Astrocyte (in vitro differentiated cells and primary cell): ENCODE results near the gene CHAT. TPM values are rescaled to one million over a fixed set of nuclear protein-coding genes. Genes with fewer than 3 reads are reported as not detected.

Experiments
- DNase-seq: peaks from one replicate; pipeline ENCODE4 v3.0.0-alpha.2; 2010; ENCODE audit warnings: low read depth
- FAIRE-seq: peaks from 2 replicates; lab custom pipeline; 2011; peaks lifted over from hg19 to GRCh38; lab: Jason Lieb, UNC
- H2AFZ ChIP-seq: 2 replicates; pipeline ENCODE4 v1.6.0; 2012; ENCODE audit warnings: low read depth, low read length, inconsistent platforms
- H3K27ac ChIP-seq: 2 replicates; pipeline ENCODE4 v1.5.1; 2011; ENCODE audit warnings: low read depth, low read length, inconsistent platforms
- H3K27me3 ChIP-seq: 2 replicates; pipeline ENCODE4 v1.6.0; 2011; ENCODE audit warnings: low read length, inconsistent platforms; ENCODE audit not compliant: insufficient read depth
- H3K36me3 ChIP-seq: 2 replicates; pipeline ENCODE4 v1.5.1; 2011; ENCODE audit warnings: low read length, inconsistent platforms; ENCODE audit not compliant: insufficient read depth
- H3K4me1 ChIP-seq: 2 replicates; pipeline ENCODE4 v1.5.1; 2011; ENCODE audit warnings: low read length, inconsistent platforms; ENCODE audit not compliant: insufficient read depth
- H3K4me2 ChIP-seq: 2 replicates; pipeline ENCODE4 v1.6.0; 2012; ENCODE audit warnings: low read length, inconsistent platforms
- H3K4me3 ChIP-seq: 2 replicates; pipeline ENCODE4 v1.5.1; 2011; ENCODE audit warnings: low read depth, mild to moderate bottlenecking, low read length, inconsistent platforms; ENCODE audit not compliant: insufficient read depth
- H3K79me2 ChIP-seq: 2 replicates; pipeline ENCODE4 v1.6.0; 2012; ENCODE audit warnings: mild to moderate bottlenecking, low read length, inconsistent platforms; ENCODE audit not compliant: insufficient read depth
- H3K9ac ChIP-seq: 2 replicates; pipeline ENCODE4 v1.6.0; 2012; ENCODE audit warnings: mild to moderate bottlenecking, low read length, inconsistent platforms
- H3K9me3 ChIP-seq: 2 replicates; pipeline ENCODE4 v1.5.1; 2012; ENCODE audit warnings: low read depth, mild to moderate bottlenecking, low read length, inconsistent platforms; ENCODE audit not compliant: insufficient read depth
- H4K20me1 ChIP-seq: 2 replicates; pipeline ENCODE4 v1.6.0; 2012; ENCODE audit warnings: low read length, inconsistent platforms; ENCODE audit not compliant: insufficient read depth
- H3K27ac Mint-ChIP-seq: one replicate; pipeline ENCODE4 v1.8.0; 2021; ENCODE audit warnings: mild to moderate bottlenecking, mixed read lengths; ENCODE audit not compliant: unreplicated experiment
- H3K27me3 Mint-ChIP-seq: one replicate; pipeline ENCODE4 v1.8.0; 2021; ENCODE audit warnings: low read depth, mixed read lengths; ENCODE audit not compliant: unreplicated experiment
- H3K36me3 Mint-ChIP-seq: one replicate; pipeline ENCODE4 v1.8.0; 2021; ENCODE audit warnings: low read depth, mixed read lengths; ENCODE audit not compliant: unreplicated experiment
- H3K4me1 Mint-ChIP-seq: one replicate; pipeline ENCODE4 v1.8.0; 2021; ENCODE audit warnings: low read depth, mixed read lengths; ENCODE audit not compliant: unreplicated experiment
- H3K4me3 Mint-ChIP-seq: one replicate; pipeline ENCODE4 v1.8.0; 2021; ENCODE audit warnings: mild to moderate bottlenecking, moderate library complexity, mixed read lengths; ENCODE audit not compliant: unreplicated experiment
- H3K9me3 Mint-ChIP-seq: one replicate; pipeline ENCODE4 v1.8.0; 2021; ENCODE audit warnings: mild to moderate bottlenecking, mixed read lengths; ENCODE audit not compliant: unreplicated experiment
- CTCF ChIP-seq: IDR thresholded peaks from 2 replicates; pipeline ENCODE4 v1.5.1; 2011; ENCODE audit warnings: low read depth, mild to moderate bottlenecking, inconsistent platforms, low read length, moderate library complexity; ENCODE audit not compliant: insufficient read depth
- EZH2 ChIP-seq: IDR thresholded peaks from 2 replicates; pipeline ENCODE4 v1.6.1; 2012; ENCODE audit warnings: mild to moderate bottlenecking, low read length, inconsistent platforms; ENCODE audit not compliant: insufficient read depth
- total RNA-seq: library from RNA; stranded (reverse); gene quantifications from 2 replicates; pipeline ENCODE4 v1.2.1, GENCODE V29; 2021

CHAT gene
- total RNA-seq, 1 donor from 2014 or later: 1.00 TPM

GRCh38 chr10:49627038-49627437 lies 13.2 kb downstream of the CHAT start:
- TF ChIP-seq CTCF (no peak), EZH2 (no peak)
- Mint-ChIP-seq H3K4me1 (no peaks in the 10 kb centered on the region), H3K9me3 (peaks cover 4% of the 10 kb centered on the region)

GRCh38 chr10:49627644-49628247 lies 13.9 kb downstream of the CHAT start:
- H3K27ac Mint-ChIP-seq: no peak overlapping the region
- peaks cover 39% of the 10 kb centered on the region for H3K27me3 Mint-ChIP-seq
- no peak overlapping the region for H3K4me3 Mint-ChIP-seq
- Histone ChIP-seq H3K9ac (no peak overlapping the region), H3K4me2 (no peak overlapping the region), H3K4me1 (no peaks in the 10 kb centered on the region), H3K36me3 (no peaks in the 10 kb centered on the region), H3K9me3 (no peaks in the 10 kb centered on the region), H3K79me2 (no peaks in the 10 kb centered on the region), H3K27me3 (peaks cover 3% of the 10 kb centered on the region), H2AFZ (no peak overlapping the region), H4K20me1 (no peaks in the 10 kb centered on the region), H3K27ac (no peak overlapping the region), H3K4me3 (no peak overlapping the region)
- FAIRE-seq (no peak), DNase-seq (no peak)
- H3K9me3 Mint-ChIP-seq: peaks cover 4% of the 10 kb centered on the region
- H3K36me3 Mint-ChIP-seq: no peaks in the 10 kb centered on the region
- peaks cover 2% of the 10 kb centered on the region for H3K4me1 Mint-ChIP-seq
- no peak for TF ChIP-seq CTCF
- no peak for TF ChIP-seq EZH2

More at GRCh38 chr10:49627038-49627437, 13.2 kb downstream of the CHAT start:
- no peak overlapping the region for H2AFZ ChIP-seq
- H3K27ac ChIP-seq: no peak overlapping the region
- H4K20me1 ChIP-seq: no peaks in the 10 kb centered on the region
- FAIRE-seq: no peak
- Mint-ChIP-seq H3K27ac (no peak overlapping the region), H3K27me3 (peaks cover 46% of the 10 kb centered on the region), H3K4me3 (no peak overlapping the region), H3K36me3 (no peaks in the 10 kb centered on the region)
- H3K4me1 ChIP-seq: no peaks in the 10 kb centered on the region
- H3K27me3 ChIP-seq: peaks cover 3% of the 10 kb centered on the region
- DNase-seq: no peak
- H3K4me2 ChIP-seq: no peak overlapping the region
- H3K4me3 ChIP-seq: no peak overlapping the region
- H3K9me3 ChIP-seq: no peaks in the 10 kb centered on the region
- no peaks in the 10 kb centered on the region for H3K36me3 ChIP-seq
- no peaks in the 10 kb centered on the region for H3K79me2 ChIP-seq
- no peak overlapping the region for H3K9ac ChIP-seq

- peaks cover 2% of the 10 kb centered on the region for H3K9me3 Mint-ChIP-seq
- FAIRE-seq: no peak
- H4K20me1 ChIP-seq: no peaks in the 10 kb centered on the region
Measured at GRCh38 chr10:49628599-49628998, 14.8 kb downstream of the CHAT start.

More at GRCh38 chr10:49628599-49628998, 14.8 kb downstream of the CHAT start:
- Histone ChIP-seq H3K36me3 (no peaks in the 10 kb centered on the region), H3K4me3 (no peak overlapping the region), H3K4me1 (no peaks in the 10 kb centered on the region), H3K9ac (no peak overlapping the region), H3K4me2 (no peak overlapping the region), H3K79me2 (no peaks in the 10 kb centered on the region), H3K27me3 (peaks cover 3% of the 10 kb centered on the region), H3K27ac (no peak overlapping the region), H3K9me3 (no peaks in the 10 kb centered on the region), H2AFZ (no peak overlapping the region)
- no peaks in the 10 kb centered on the region for H3K36me3 Mint-ChIP-seq
- TF ChIP-seq EZH2 (no peak), CTCF (no peak)
- DNase-seq: no peak
- no peak overlapping the region for H3K4me3 Mint-ChIP-seq
- peaks cover 32% of the 10 kb centered on the region for H3K27me3 Mint-ChIP-seq
- H3K27ac Mint-ChIP-seq: no peak overlapping the region
- H3K4me1 Mint-ChIP-seq: peaks cover 6% of the 10 kb centered on the region
